Measurements from ENCODE around the gene HMOX2.
A peak's percentile ranks its signal among the peaks of the same experiment; 100 is the strongest.

Gene HMOX2

GRCh38 chr16:4477966-4478365 is 1.8 kb downstream of the HMOX2 start:
- no peaks in the 10 kb centered on the region for H3K27me3 Mint-ChIP-seq
- DNase-seq (ENCODE audit: low spot score in 2 of 2) (no peak), ATAC-seq (ENCODE audit: low read depth) (no peak)
- peaks cover 2% of the 10 kb centered on the region for H3K36me3 Mint-ChIP-seq
- peaks cover 17% of the 10 kb centered on the region for H3K4me1 Mint-ChIP-seq
- no peak overlapping the region for H3K27ac Mint-ChIP-seq
- H3K9me3 Mint-ChIP-seq: no peaks in the 10 kb centered on the region
- H3K4me3 Mint-ChIP-seq: peak overlapping the region; percentile 62

GRCh38 chr16:4481526-4481925 is 5.3 kb downstream of the HMOX2 start:
- Mint-ChIP-seq H3K27me3 (no peaks in the 10 kb centered on the region), H3K27ac (peak overlapping the region; percentile 64), H3K9me3 (no peaks in the 10 kb centered on the region), H3K4me3 (no peak overlapping the region), H3K4me1 (peaks cover 20% of the 10 kb centered on the region), H3K36me3 (peaks cover 10% of the 10 kb centered on the region)
- ATAC-seq (ENCODE audit: low read depth) (no peak), DNase-seq (ENCODE audit: low spot score in 2 of 2) (no peak)

- ATAC-seq (ENCODE audit: low read depth) (no peak), DNase-seq (ENCODE audit: low spot score in 2 of 2) (no peak)
- H3K27me3 Mint-ChIP-seq: no peaks in the 10 kb centered on the region
- H3K4me1 Mint-ChIP-seq: peaks cover 17% of the 10 kb centered on the region
- peaks cover 10% of the 10 kb centered on the region for H3K36me3 Mint-ChIP-seq
- H3K27ac Mint-ChIP-seq: peak overlapping the region; percentile 64
- H3K9me3 Mint-ChIP-seq: no peaks in the 10 kb centered on the region
- H3K4me3 Mint-ChIP-seq: no peak overlapping the region
Measured at GRCh38 chr16:4481963-4482362, 5.8 kb downstream of the HMOX2 start.

- Mint-ChIP-seq H3K36me3 (peaks cover 17% of the 10 kb centered on the region), H3K4me1 (peaks cover 11% of the 10 kb centered on the region), H3K27me3 (no peaks in the 10 kb centered on the region), H3K4me3 (no peak overlapping the region), H3K9me3 (no peaks in the 10 kb centered on the region), H3K27ac (peak overlapping the region; percentile 3)
- ATAC-seq (ENCODE audit: low read depth): no peak
- DNase-seq (ENCODE audit: low spot score in 2 of 2): no peak
Measured at GRCh38 chr16:4486126-4486893, 10.1 kb downstream of the HMOX2 start.

- DNase-seq (ENCODE audit: low spot score in 2 of 2) (no peak), ATAC-seq (ENCODE audit: low read depth) (no peak)
- peak overlapping the region; percentile 20 for H3K27ac Mint-ChIP-seq
- peaks cover 8% of the 10 kb centered on the region for H3K4me1 Mint-ChIP-seq
- H3K36me3 Mint-ChIP-seq: peaks cover 14% of the 10 kb centered on the region
- no peak overlapping the region for H3K4me3 Mint-ChIP-seq
- no peaks in the 10 kb centered on the region for H3K27me3 Mint-ChIP-seq
- H3K9me3 Mint-ChIP-seq: no peaks in the 10 kb centered on the region
Measured at GRCh38 chr16:4487955-4488498, 11.8 kb downstream of the HMOX2 start.

GRCh38 chr16:4488499-4488967 is 12.3 kb downstream of the HMOX2 start:
- Mint-ChIP-seq H3K9me3 (no peaks in the 10 kb centered on the region), H3K4me3 (no peak overlapping the region), H3K27me3 (no peaks in the 10 kb centered on the region), H3K36me3 (peaks cover 17% of the 10 kb centered on the region), H3K27ac (peak overlapping the region; percentile 20), H3K4me1 (peaks cover 11% of the 10 kb centered on the region)
- ATAC-seq (ENCODE audit: low read depth) (no peak), DNase-seq (ENCODE audit: low spot score in 2 of 2) (no peak)

- ATAC-seq (ENCODE audit: low read depth) (no peak), DNase-seq (ENCODE audit: low spot score in 2 of 2) (no peak)
- H3K36me3 Mint-ChIP-seq: peaks cover 17% of the 10 kb centered on the region
Measured at GRCh38 chr16:4489030-4489429, 12.8 kb downstream of the HMOX2 start.

GRCh38 chr16:4491898-4492297 is 15.7 kb downstream of the HMOX2 start:
- Mint-ChIP-seq H3K4me3 (no peak overlapping the region), H3K4me1 (peaks cover 5% of the 10 kb centered on the region), H3K9me3 (no peaks in the 10 kb centered on the region), H3K27me3 (no peaks in the 10 kb centered on the region), H3K36me3 (peaks cover 12% of the 10 kb centered on the region), H3K27ac (peak overlapping the region; percentile 24)
- DNase-seq (ENCODE audit: low spot score in 2 of 2) (no peak), ATAC-seq (ENCODE audit: low read depth) (no peak)

More at GRCh38 chr16:4489030-4489429, 12.8 kb downstream of the HMOX2 start:
- Mint-ChIP-seq H3K4me1 (peaks cover 11% of the 10 kb centered on the region), H3K27ac (peak overlapping the region; percentile 20), H3K9me3 (no peaks in the 10 kb centered on the region), H3K27me3 (no peaks in the 10 kb centered on the region), H3K4me3 (no peak overlapping the region)

GRCh38 chr16:4494746-4495490 is 18.7 kb downstream of the HMOX2 start:
- Mint-ChIP-seq H3K27ac (peak overlapping the region; percentile 69), H3K4me3 (no peak overlapping the region), H3K27me3 (no peaks in the 10 kb centered on the region), H3K36me3 (peaks cover 9% of the 10 kb centered on the region), H3K9me3 (no peaks in the 10 kb centered on the region), H3K4me1 (peaks cover 12% of the 10 kb centered on the region)
- no peak for DNase-seq (ENCODE audit: low spot score in 2 of 2)
- no peak for ATAC-seq (ENCODE audit: low read depth)

GRCh38 chr16:4495766-4496165 is 19.6 kb downstream of the HMOX2 start:
- H3K4me3 Mint-ChIP-seq: no peak overlapping the region
- no peak for DNase-seq (ENCODE audit: low spot score in 2 of 2)

GRCh38 chr16:4496305-4496704 is 20.1 kb downstream of the HMOX2 start:
- no peak overlapping the region for H3K4me3 Mint-ChIP-seq
- H3K36me3 Mint-ChIP-seq: peaks cover 9% of the 10 kb centered on the region

More at GRCh38 chr16:4495766-4496165, 19.6 kb downstream of the HMOX2 start:
- Mint-ChIP-seq H3K27ac (peak overlapping the region; percentile 20), H3K36me3 (peaks cover 9% of the 10 kb centered on the region), H3K4me1 (peaks cover 18% of the 10 kb centered on the region), H3K27me3 (no peaks in the 10 kb centered on the region), H3K9me3 (no peaks in the 10 kb centered on the region)
- ATAC-seq (ENCODE audit: low read depth): no peak

GRCh38 chr16:4498546-4499195 is 22.5 kb downstream of the HMOX2 start:
- Mint-ChIP-seq H3K4me3 (no peak overlapping the region), H3K9me3 (no peaks in the 10 kb centered on the region), H3K27ac (peak overlapping the region; percentile 17), H3K36me3 (peaks cover 5% of the 10 kb centered on the region), H3K4me1 (peaks cover 21% of the 10 kb centered on the region), H3K27me3 (no peaks in the 10 kb centered on the region)
- ATAC-seq (ENCODE audit: low read depth): no peak
- no peak for DNase-seq (ENCODE audit: low spot score in 2 of 2)

More at GRCh38 chr16:4496305-4496704, 20.1 kb downstream of the HMOX2 start:
- H3K9me3 Mint-ChIP-seq: no peaks in the 10 kb centered on the region
- DNase-seq (ENCODE audit: low spot score in 2 of 2) (no peak), ATAC-seq (ENCODE audit: low read depth) (no peak)
- H3K27me3 Mint-ChIP-seq: no peaks in the 10 kb centered on the region
- H3K4me1 Mint-ChIP-seq: peaks cover 18% of the 10 kb centered on the region
- H3K27ac Mint-ChIP-seq: no peak overlapping the region

GRCh38 chr16:4499196-4499555 is 23.0 kb downstream of the HMOX2 start:
- Mint-ChIP-seq H3K36me3 (peaks cover 5% of the 10 kb centered on the region), H3K4me3 (no peak overlapping the region), H3K27me3 (no peaks in the 10 kb centered on the region), H3K4me1 (peaks cover 24% of the 10 kb centered on the region), H3K27ac (peak overlapping the region; percentile 79), H3K9me3 (no peaks in the 10 kb centered on the region)
- DNase-seq (ENCODE audit: low spot score in 2 of 2) (no peak), ATAC-seq (ENCODE audit: low read depth) (no peak)

- no peak for ATAC-seq (ENCODE audit: low read depth)
- DNase-seq (ENCODE audit: low spot score in 2 of 2): no peak
- no peak overlapping the region for H3K4me3 Mint-ChIP-seq
- H3K9me3 Mint-ChIP-seq: no peaks in the 10 kb centered on the region
- no peaks in the 10 kb centered on the region for H3K27me3 Mint-ChIP-seq
- H3K4me1 Mint-ChIP-seq: peaks cover 28% of the 10 kb centered on the region
- peaks cover 5% of the 10 kb centered on the region for H3K36me3 Mint-ChIP-seq
- peak overlapping the region; percentile 79 for H3K27ac Mint-ChIP-seq
Measured at GRCh38 chr16:4500272-4500671, 24.1 kb downstream of the HMOX2 start.
